ENCODE results near the gene WDR1. TPM values are rescaled to one million over a fixed set of nuclear protein-coding genes. Genes with fewer than 3 reads are reported as not detected.
"Not testable (repeated sequence)": the region's sequence is repeated elsewhere in the genome, so short reads cannot be mapped to it uniquely, and the experiment has no call there.

WDR1 gene
- total RNA-seq, 1 experiment from 2014 or later: 271 TPM

- DNase-seq (ENCODE audit: low spot score): no peak
Measured at GRCh38 chr4:10134141-10134540, 17.5 kb upstream of the WDR1 start.

GRCh38 chr4:10131202-10131601 is 14.6 kb upstream of the WDR1 start:
- no peak for DNase-seq (ENCODE audit: low spot score)

GRCh38 chr4:10130178-10130888 is 13.7 kb upstream of the WDR1 start:
- DNase-seq (ENCODE audit: low spot score): no peak

- DNase-seq (ENCODE audit: low spot score): no peak
Measured at GRCh38 chr4:10129196-10130177, 12.9 kb upstream of the WDR1 start.

GRCh38 chr4:10128761-10129160 is 12.2 kb upstream of the WDR1 start:
- no peak for DNase-seq (ENCODE audit: low spot score)

DNA sequence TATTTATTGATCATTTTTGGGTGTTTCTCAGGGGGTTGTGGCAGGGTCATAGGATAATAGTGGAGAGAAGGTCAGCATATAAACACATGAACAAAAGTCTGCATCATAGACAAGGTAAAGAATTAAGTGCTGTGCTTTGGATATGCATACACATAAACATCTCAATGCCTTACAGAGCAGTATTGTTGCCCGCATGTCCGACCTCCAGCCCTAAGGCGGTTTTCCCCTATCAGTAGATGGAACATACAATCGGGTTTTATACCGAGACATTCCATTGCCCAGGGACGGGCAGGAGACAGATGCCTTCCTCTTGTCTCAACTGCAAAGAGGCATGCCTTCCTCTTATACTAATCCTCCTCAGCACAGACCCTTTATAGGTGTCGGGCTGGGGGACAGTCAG is 10.9 kb upstream of the WDR1 start:
- not testable (repeated sequence) for DNase-seq (ENCODE audit: low spot score)

- no peak for DNase-seq (ENCODE audit: low spot score)
Measured at GRCh38 chr4:10124167-10124930, 7.8 kb upstream of the WDR1 start.

DNA sequence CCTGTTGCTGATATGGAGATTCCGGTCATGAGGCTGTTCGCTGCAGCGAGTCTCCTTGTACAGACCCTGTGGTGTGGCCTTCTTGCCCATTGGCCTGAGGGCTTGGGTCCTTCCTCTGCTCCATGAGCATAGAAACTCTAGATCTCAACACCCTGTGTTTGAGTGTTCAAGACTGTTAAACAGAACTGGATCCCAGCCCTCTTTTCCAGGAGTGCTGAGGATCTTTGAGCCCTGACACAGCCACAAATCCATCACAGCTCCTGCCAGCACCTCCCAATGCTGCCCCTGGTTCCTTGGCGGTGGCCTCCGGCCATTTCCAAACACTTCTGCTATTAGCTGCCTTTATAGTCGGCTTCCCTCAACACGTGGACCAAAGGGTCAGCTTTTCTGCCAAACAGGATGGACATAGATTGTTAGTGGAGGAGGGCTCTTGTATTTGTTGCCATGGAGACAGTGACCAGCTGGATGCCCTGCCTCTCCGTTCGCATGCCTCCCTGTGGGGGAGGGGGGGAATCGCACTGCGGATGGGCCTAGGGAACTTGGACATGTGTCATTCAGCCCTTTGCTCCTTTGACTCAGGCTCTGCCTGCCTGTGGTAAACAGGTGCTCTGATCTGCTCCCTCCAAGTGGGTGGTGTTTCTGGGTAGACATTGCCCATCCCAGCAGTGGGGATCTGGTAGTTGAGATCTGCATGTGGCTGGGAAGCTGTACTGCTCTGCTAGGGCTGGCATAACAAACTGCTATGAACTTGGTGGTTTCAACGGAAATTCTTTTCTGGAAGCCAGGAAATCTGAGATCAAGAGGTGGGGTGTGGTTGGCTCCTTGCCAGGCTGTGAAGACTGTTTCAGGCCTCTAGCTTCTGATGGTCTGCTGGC is 6.9 kb upstream of the WDR1 start:
- no peak for DNase-seq (ENCODE audit: low spot score)

- DNase-seq (ENCODE audit: low spot score): no peak
Measured at GRCh38 chr4:10122236-10122932, 5.8 kb upstream of the WDR1 start.

DNA sequence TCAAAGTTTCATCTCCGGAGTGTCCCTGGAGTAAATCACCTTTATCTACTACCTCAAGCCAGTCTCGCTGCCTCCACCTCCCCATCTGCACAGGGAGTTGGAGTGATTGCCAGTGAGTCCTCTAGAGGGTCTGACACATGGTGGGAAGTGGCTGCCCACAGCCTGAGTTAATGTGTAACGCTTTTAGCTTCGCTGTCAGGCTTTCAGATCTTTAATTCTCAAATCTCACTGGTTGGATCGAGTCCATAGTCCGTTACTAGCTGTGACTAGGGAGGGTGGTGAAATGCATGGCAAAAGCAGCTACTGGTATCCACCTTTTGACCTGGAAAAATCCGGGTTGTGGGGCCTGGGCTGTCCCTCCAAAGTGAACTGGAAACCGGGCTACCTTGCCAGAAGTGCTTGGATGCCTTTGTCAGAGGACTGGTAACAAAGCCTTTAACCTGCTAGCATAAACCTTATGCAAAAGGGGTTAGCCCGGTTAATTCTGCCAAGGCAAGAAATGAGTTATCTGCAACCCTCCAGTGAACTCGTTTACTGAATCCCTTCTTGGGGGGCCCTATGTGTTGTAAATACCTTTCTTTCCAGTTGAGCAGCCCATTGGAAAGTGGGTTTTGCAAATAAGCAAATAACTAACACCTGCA is 5.1 kb upstream of the WDR1 start:
- DNase-seq (ENCODE audit: low spot score): no peak

- DNase-seq (ENCODE audit: low spot score): no peak
Measured at GRCh38 chr4:10120943-10121567, 4.5 kb upstream of the WDR1 start.

- no peak for DNase-seq (ENCODE audit: low spot score)
Measured at GRCh38 chr4:10119773-10120172, 3.2 kb upstream of the WDR1 start.

GRCh38 chr4:10119278-10119677 is 2.7 kb upstream of the WDR1 start:
- no peak for DNase-seq (ENCODE audit: low spot score)

GRCh38 chr4:10118048-10119004 is 1.7 kb upstream of the WDR1 start:
- DNase-seq (ENCODE audit: low spot score): no peak

- no peak for DNase-seq (ENCODE audit: low spot score)
Measured at GRCh38 chr4:10117359-10118047, 904 bp upstream of the WDR1 start.

GRCh38 chr4:10115797-10116568 is 616 bp downstream of the WDR1 start:
- peak; percentile 59 for DNase-seq (ENCODE audit: low spot score)

DNA sequence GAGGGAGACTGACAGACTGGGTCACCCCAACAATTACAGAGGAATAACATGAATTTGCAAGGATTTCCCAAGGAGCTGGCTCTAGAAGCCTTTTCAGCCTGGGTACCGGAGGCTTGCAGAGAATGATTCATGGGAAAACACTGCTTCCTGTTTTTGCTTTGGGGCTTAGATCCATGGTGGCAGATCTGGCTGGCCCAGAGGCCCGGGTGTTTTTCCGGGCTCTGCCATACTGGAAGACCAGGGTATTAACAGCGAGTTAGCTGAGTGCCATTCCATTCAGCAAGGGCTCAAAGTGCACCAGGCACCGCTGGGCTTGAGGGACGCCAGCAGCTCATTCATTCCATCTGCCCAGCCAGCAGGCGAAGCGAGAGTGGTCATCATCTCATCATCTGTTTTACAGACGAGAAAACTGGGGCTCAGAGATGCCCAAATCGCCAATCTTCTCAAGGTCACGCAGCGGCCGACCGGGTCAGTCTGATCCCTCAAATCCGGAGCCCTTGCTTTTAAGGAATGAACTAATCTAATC is 1.3 kb downstream of the WDR1 start:
- no peak for DNase-seq (ENCODE audit: low spot score)
